HG02571 (cell line): Measurements from ENCODE around the gene IQCC.

Experiments used
- ATAC-seq: cut with Tn5 transposase; IDR thresholded peaks from one replicate; pipeline ENCODE4 v1.9.1; 2021; ENCODE audit warnings: mild to moderate bottlenecking, moderate library complexity; ENCODE audit not compliant: unreplicated experiment

Gene IQCC

DNA sequence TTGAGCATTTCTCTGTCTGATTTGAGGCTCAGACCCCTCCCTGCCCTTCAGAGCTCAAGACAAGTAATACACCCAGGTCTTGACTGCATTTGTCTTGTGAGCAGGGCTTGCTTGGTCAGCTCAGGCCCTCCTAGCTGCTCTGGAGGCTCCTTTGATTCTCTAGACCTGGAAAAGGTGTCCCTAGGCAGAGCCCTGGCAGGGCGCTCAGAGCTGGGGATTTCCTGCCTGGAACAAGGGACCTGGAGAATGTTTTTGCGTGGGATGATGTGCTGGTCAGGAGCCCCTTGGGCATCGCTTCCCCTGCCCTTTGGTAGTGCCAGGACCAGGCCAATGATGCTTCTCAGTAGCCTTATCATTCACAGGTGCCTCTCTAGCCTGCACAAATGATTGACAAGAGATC is 9.9 kb upstream of the IQCC start:
- no peak for ATAC-seq

DNA sequence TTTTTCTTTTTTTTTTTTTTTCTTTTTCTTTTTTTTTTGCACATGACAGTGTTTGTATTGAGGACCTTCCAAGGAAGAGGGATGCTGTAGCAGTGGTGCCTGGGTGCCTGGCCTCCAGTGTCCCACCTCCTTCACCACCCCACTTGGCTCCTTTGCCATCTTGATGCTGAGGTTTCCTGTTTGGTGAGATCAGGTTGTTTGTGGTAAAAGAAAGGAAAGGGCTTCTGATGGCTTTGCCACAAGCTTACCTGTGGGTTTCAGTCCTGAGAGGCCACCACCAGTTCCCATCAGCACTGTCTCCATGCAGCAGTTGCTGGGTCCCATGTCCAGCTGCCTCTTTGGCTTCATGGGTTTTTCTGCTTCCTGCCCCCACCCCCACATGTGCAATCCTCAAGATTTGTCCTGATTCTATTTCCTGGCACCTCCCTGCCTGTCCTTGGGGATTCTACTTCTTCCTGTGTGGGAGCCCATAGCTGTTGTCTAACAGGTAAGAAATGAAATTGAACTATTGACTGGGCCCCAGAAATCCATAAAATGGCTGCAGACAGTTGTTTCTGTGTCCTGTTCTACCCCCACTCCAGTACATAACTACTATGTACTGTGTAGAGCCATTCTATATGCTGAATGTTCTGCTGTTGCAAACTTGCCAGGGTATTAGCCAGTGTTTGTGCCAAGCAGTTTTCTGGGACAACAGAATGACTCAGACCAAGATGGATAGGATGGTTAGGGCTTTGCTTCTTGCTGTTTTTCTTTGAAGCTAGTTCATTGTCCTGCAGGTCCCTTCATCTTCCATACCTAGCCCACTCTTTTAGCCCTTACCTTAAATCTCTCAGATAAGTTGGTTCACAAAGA is 9.3 kb upstream of the IQCC start:
- ATAC-seq = no peak

- no peak for ATAC-seq
Measured at GRCh38 chr1:32197074-32197473, 8.4 kb upstream of the IQCC start.

GRCh38 chr1:32197837-32198236 is 7.6 kb upstream of the IQCC start:
- no peak for ATAC-seq

- no peak for ATAC-seq
Measured at GRCh38 chr1:32198237-32199042, 7.0 kb upstream of the IQCC start.

- no peak for ATAC-seq
Measured at GRCh38 chr1:32199043-32199716, 6.3 kb upstream of the IQCC start.

DNA sequence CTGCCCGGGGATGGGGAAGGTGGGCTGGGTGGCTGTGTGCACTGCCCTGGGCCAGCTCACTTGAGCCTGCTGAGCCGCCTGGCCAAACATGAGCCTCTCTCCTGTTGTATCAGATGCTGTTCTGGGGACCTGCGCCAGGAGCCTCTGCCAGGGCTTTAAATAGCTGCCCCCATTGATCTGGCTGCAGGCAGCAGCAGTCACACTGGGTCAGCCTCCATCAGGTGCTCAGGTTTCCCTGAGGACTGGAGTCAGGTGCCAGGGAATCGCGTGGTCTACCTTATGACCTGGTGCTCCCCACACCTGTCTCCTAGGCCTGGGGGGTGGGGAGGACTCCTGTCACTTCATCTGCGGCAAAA is 5.8 kb upstream of the IQCC start:
- no peak for ATAC-seq

DNA sequence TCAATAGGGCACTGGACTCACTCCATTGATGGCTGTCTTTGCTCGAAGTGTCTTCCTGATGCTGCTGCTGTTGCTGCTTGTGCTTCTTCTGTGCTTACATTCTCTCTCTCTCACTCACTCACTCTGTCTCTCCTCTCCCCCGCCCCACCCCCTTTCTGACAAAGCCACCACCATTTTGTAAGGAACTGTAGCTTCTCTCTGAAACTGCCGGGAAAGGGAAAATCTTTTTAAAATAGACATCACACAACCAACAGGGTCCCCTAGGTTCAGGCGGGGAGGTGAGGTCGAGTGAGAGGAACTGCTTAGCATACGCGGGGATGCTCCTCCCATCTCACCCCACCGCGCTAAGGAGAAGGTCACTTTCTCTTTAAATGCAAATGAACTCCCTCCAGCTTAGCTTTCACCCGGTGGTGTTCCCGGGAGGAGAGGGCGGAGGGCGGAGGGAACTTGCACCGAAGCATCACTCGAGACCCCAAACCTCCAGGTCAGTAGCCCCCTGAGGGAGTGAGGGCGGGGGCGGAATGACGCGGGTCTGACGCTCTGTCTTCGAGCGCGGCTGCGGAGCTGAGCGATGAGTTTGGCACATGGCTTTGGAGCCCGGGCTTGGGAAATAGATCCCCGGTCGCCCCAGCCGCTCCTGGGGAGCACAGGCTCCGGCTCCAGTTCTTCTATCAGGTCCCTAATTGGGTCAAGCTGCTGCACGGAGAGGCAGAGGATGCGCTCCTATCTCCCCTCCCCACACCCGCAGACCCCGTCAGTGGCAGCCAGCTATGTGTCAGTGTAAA is 5.1 kb upstream of the IQCC start, which contains the start of gene CCDC28B:
Gene CCDC28B (plus strand): TSS at position 370 of the 785 bp plus-strand sequence. CDS start 1,341 bp downstream, outside the sequence.
- no peak for ATAC-seq

GRCh38 chr1:32201011-32201855 is 4.2 kb upstream of the IQCC start:
- no peak for ATAC-seq

DNA sequence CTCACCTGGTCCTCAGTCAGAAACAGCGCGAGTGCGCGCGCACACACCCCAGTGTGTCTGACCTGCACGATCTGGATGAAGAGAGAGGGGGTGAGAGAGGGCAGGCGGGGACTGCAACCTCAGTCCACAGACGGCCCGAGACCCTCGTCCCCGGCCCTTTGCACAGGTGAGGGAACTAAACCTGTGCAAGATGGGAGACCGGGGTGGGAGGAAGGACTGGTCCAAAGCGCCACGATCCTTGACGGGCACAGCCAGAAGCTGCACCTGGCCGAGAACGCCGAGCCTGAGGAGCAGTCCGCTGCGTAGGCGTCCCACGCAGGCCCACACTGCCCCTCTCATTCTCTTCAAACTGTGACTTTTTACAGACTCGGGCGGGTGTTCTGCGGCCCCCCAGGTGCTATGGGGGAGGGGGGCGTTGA is 519 bp upstream of the IQCC start:
- no peak for ATAC-seq

DNA sequence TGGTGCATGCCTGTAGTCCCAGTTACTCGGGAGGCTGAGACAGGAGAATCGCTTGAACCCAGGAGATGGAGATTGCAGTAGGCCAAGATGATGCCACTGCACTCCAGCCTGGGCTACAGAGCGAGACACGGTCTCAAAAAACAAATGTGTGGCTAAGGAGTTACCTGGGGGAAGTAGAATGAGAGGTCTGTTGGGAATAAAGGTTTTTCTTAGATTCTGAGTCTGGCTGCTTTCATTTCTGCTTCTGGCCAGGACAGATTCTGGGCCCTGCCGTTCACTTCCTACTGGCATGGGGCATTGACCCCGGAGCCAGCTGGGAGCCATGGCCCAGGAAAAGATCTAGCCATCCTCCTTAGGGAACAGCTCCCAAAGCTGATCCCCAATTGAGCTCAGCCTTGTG is 3.0 kb downstream of the IQCC start:
- no peak for ATAC-seq

DNA sequence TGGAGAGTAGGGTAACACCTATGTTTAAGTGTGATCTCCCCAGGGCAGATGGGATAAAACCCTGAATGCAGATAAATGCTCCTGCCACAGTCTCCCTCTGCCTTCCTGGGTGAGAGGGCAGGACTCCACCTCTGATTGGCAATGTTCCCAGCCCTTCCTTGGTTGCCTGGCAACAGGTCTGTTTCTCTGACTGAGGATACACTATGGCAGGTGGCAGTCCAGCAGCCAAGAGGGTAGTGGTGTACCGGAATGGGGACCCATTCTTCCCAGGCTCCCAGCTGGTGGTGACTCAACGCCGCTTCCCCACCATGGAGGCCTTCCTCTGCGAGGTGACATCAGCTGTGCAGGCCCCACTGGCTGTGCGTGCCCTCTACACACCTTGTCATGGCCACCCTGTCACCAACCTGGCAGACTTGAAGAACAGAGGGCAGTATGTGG is 3.4 kb downstream of the IQCC start, which contains the start of gene DCDC2B:
Gene DCDC2B (plus strand): TSS at position 199 of the 438 bp plus-strand sequence. CDS start 5 bp downstream, at position 204.
- no peak for ATAC-seq

DNA sequence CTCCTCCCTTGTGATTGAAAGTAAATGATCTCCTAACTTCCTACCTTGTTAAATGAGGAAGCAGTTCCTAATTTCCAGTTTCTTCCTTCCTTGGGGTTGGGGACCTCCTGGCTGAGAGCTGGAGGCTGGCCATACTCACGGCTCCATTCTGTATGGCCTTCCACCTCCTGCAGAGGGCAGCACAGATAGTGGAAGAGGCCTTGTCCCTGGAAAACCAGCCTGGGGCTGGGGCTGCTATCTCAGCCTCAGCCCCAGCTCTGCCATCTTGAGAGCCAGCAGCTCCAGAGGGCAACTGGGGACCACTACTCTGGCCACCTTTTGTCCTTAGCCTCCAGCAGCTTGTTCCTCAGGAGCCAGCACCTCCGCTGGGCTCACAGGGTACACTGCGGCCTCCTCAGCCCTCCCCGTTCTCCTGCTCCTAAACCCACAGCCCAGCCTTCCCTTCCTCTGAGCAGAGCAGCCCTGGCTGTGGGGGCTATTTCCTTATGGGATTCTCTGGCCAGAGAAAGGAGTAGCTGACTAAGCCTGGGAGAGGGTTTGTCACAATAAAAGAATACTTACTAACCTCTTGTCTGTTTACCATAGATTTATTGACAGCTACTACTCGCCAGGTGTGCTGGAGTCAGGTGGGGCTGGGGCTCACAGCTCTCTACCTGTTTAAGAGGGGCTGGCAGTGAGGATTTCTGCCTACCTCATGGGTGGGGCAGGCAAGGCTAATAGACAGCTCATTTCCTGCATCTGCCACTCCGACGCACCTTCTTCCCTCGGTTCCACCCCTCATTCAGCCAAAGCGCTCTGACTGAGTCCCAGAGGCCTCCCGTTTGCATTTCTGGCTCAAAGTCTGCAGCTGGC is 10.4 kb downstream of the IQCC start:
- ATAC-seq = no peak

DNA sequence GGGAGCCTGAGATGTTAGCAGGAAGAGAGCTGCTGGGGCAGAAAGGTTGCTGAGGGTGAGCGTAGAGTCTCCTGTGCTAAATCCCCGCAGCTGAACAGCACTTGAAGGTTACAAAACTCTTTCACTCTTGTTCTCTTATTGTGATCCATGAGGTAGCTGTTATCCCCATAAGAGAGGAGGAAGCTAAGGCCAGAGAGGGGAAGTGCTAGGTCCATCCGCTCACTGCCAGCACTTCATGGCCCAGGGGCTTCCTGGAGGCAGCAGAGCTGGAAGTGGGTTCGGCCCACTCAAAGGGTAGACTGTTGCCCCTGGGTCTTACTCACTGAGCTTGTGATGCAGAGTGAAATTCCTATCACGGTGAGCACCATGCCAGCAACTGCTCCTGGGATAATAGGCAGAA is 11.1 kb downstream of the IQCC start:
- no peak for ATAC-seq

GRCh38 chr1:32219022-32219421 is 13.6 kb downstream of the IQCC start:
- ATAC-seq = no peak

DNA sequence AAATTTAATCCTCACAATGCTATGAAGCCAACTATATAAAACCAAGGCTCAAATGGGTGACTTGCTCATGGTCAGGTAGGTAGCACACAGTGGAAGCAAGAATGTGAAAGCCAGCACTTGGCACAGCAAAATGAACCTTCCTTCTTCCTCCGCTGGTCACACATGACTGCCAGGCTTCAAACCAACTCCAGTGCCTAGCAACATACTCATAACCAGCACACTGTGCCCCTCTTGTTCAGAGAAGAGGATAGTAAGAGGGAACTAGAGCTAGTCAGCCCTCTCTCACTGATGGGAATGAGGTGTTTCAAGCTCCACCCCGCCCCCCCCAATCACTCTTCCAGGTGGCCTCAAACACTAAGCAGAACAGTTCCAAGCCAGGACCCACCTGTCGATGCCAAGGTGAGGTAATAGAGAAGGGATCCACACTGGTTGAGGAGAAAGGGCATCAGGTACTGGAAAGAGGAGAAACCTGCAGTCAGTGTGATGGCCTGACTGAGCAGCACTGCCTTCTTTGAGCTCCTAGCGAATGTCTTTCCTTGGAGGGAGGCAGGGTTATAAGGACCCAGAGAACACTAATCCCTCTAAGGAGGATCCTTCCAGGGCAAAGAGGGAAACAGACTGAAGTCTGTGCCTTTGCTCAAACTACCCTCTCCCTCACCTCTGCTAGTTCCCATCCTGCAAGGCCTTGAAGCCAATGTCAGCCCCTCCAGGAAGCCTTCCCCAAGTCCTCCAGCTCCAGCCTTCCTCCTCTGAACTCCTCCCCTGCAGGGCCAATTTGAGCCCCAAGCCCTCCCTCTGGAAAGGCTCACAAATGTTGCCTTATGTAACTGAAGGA is 15.5 kb downstream of the IQCC start:
- ATAC-seq = no peak

DNA sequence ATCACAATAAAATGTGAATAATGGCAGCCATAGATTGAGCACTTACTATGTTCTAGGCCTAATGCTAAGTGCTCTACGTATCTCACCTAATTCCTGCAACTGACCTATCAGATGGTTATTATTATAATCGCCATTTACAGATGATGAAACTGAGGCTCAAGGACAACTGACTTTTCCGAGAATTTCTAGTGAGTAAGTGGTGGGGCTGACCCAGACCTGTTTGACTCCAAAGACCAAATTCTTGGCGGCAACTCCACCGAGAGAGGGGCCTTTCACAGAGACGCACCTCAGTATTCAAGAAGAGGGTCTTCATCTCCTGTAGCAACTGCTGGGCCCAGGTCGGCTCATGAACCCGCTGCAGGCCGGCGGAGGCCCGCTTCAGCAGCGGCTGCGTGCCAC is 16.1 kb downstream of the IQCC start:
- ATAC-seq = no peak
